SK-N-SH treated with all-trans-retinoic acid at 6 μM for 48 hours (cell line): ENCODE measurements around the gene GNAS-AS1.

ENCODE experiments used
- ATAC-seq: fragments of 200-7000 bp; cut with Tn5 transposase; 3 replicates; pipeline ENCODE4 v1.9.1; 2020; ENCODE audit warnings: mild to moderate bottlenecking, moderate library complexity
- ARNTL ChIP-seq: fragments of 450-650 bp; formaldehyde crosslinking; IDR thresholded peaks from 2 replicates; pipeline ENCODE4 v1.5.0; 2020; ENCODE audit warnings: low read depth, mild to moderate bottlenecking, moderate library complexity, borderline replicate concordance
- CREB5 ChIP-seq: fragments of 250-450 bp; sonication (Bioruptor Pico); IDR thresholded peaks from 2 replicates; pipeline ENCODE4 v1.5.1; 2020; ENCODE audit warnings: low read depth, mild to moderate bottlenecking, moderate library complexity
- CSRNP3 ChIP-seq: fragments of 250-450 bp; sonication (Bioruptor Pico); IDR thresholded peaks from 2 replicates; pipeline ENCODE4 v1.5.1; 2021; ENCODE audit warnings: mild to moderate bottlenecking, moderate library complexity
- ESRRG ChIP-seq: fragments of 250-450 bp; sonication (Bioruptor Pico); IDR thresholded peaks from 2 replicates; pipeline ENCODE4 v1.6.1; 2021; ENCODE audit warnings: mild to moderate bottlenecking
- ISL1 ChIP-seq: fragments of 250-450 bp; sonication (Bioruptor Pico); IDR thresholded peaks from 2 replicates; pipeline ENCODE4 v2.1.2; 2022; ENCODE audit warnings: mild to moderate bottlenecking, moderate library complexity
- OSR1 ChIP-seq: fragments of 250-450 bp; sonication (Bioruptor Pico); IDR thresholded peaks from 2 replicates; pipeline ENCODE4 v1.8.0; 2022; ENCODE audit warnings: moderate library complexity, mild to moderate bottlenecking, inconsistent platforms
- PATZ1 ChIP-seq: fragments of 250-450 bp; sonication (Bioruptor Pico); IDR thresholded peaks from 2 replicates; pipeline ENCODE4 v1.8.0; 2020; ENCODE audit warnings: mild to moderate bottlenecking, moderate library complexity, borderline replicate concordance
- POU6F1 ChIP-seq: fragments of 250-450 bp; sonication (Bioruptor Pico); IDR thresholded peaks from 2 replicates; pipeline ENCODE4 v1.8.0; 2021; ENCODE audit warnings: low read depth, mild to moderate bottlenecking, moderate library complexity, borderline replicate concordance
- PPARA ChIP-seq: fragments of 250-450 bp; sonication (Bioruptor Pico); IDR thresholded peaks from 2 replicates; pipeline ENCODE4 v1.5.0; 2020; ENCODE audit warnings: mild to moderate bottlenecking, borderline replicate concordance
- RARB ChIP-seq: fragments of 250-450 bp; sonication (Bioruptor Pico); IDR thresholded peaks from 2 replicates; pipeline ENCODE4 v1.8.0; 2021; ENCODE audit warnings: mild to moderate bottlenecking, moderate library complexity
- SNAI2 ChIP-seq: fragments of 250-450 bp; sonication (Bioruptor Pico); IDR thresholded peaks from 2 replicates; pipeline ENCODE4 v1.5.0; 2020; ENCODE audit warnings: mild to moderate bottlenecking, moderate library complexity
- TCF4 ChIP-seq: fragments of 250-450 bp; sonication (Bioruptor Pico); IDR thresholded peaks from 2 replicates; pipeline ENCODE4 v1.8.0; 2021; ENCODE audit warnings: mild to moderate bottlenecking, moderate library complexity, borderline replicate concordance
- TOX ChIP-seq: fragments of 250-450 bp; sonication (Bioruptor Pico); IDR thresholded peaks from 2 replicates; pipeline ENCODE4 v1.8.0; 2021; ENCODE audit warnings: mild to moderate bottlenecking, moderate library complexity, borderline replicate concordance
- TSHZ2 ChIP-seq: fragments of 250-450 bp; sonication (Bioruptor Pico); IDR thresholded peaks from 2 replicates; pipeline ENCODE4 v1.5.0; 2020; ENCODE audit warnings: mild to moderate bottlenecking, moderate library complexity
- ZC3H10 ChIP-seq: fragments of 250-450 bp; sonication (Bioruptor Pico); IDR thresholded peaks from 2 replicates; pipeline ENCODE4 v1.5.1; 2021; ENCODE audit warnings: mild to moderate bottlenecking, moderate library complexity
- ZFP3 ChIP-seq: fragments of 250-450 bp; sonication (Bioruptor Pico); IDR thresholded peaks from 2 replicates; pipeline ENCODE4 v1.5.0; 2020; ENCODE audit warnings: mild to moderate bottlenecking, moderate library complexity
- ZFP30 ChIP-seq: fragments of 450-650 bp; formaldehyde crosslinking; IDR thresholded peaks from 2 replicates; pipeline ENCODE4 v1.5.0; 2022; ENCODE audit warnings: mild to moderate bottlenecking, moderate library complexity
- ZNF565 ChIP-seq: fragments of 450-650 bp; formaldehyde crosslinking; conservative IDR thresholded peaks from 2 replicates; pipeline ENCODE4 v1.5.0; 2020; ENCODE audit warnings: low read depth, mild to moderate bottlenecking, moderate library complexity
- ZNF70 ChIP-seq: fragments of 450-650 bp; formaldehyde crosslinking; IDR thresholded peaks from 2 replicates; pipeline ENCODE4 v1.5.0; 2020; ENCODE audit warnings: mild to moderate bottlenecking, moderate library complexity
- ZNF8 ChIP-seq: fragments of 450-650 bp; formaldehyde crosslinking; IDR thresholded peaks from 2 replicates; pipeline ENCODE4 v1.5.0; 2020; ENCODE audit warnings: mild to moderate bottlenecking, moderate library complexity

The GNAS-AS1 gene

GRCh38 chr20:58810879-58811250 lies 39.8 kb downstream of the GNAS-AS1 start:
- ATAC-seq: no peak
- no peak for TF ChIP-seq ARNTL (CRISPR knock-in tag)
- TF ChIP-seq ZNF70 (CRISPR knock-in tag): no peak
- no peak for TF ChIP-seq ZNF8 (CRISPR knock-in tag)

GRCh38 chr20:58810116-58810878 lies 40.4 kb downstream of the GNAS-AS1 start:
- ATAC-seq: no peak
- TF ChIP-seq PATZ1 (CRISPR knock-in tag): no peak
- TF ChIP-seq ZFP30 (CRISPR knock-in tag): no peak
- no peak for TF ChIP-seq SNAI2 (CRISPR knock-in tag)
- TF ChIP-seq CREB5 (CRISPR knock-in tag): no peak
- no peak for TF ChIP-seq ISL1 (CRISPR knock-in tag)
- TF ChIP-seq ZFP3 (CRISPR knock-in tag): no peak

- no peak for ATAC-seq
- TF ChIP-seq TOX (CRISPR knock-in tag) (no peak), ARNTL (CRISPR knock-in tag) (no peak), ZFP3 (CRISPR knock-in tag) (no peak), ESRRG (no peak), TCF4 (CRISPR knock-in tag) (no peak), ZNF8 (CRISPR knock-in tag) (no peak), SNAI2 (CRISPR knock-in tag) (no peak), RARB (CRISPR knock-in tag) (no peak), ZNF565 (CRISPR knock-in tag) (no peak), ZC3H10 (CRISPR knock-in tag) (no peak), CSRNP3 (no peak), ISL1 (CRISPR knock-in tag) (no peak), PATZ1 (CRISPR knock-in tag) (no peak), POU6F1 (CRISPR knock-in tag) (no peak), CREB5 (CRISPR knock-in tag) (no peak), OSR1 (no peak), PPARA (CRISPR knock-in tag) (no peak), TSHZ2 (CRISPR knock-in tag) (no peak)
- TF ChIP-seq, all 23 proteins: peak for 0
These were observed 42.2 kb downstream of the GNAS-AS1 start for GRCh38 chr20:58808271-58809046.
